GM12891 (cell line): ENCODE results near the gene TSACC.

Source experiments
- PAX5 ChIP-seq: IDR thresholded peaks from 2 replicates; pipeline ENCODE4 v1.6.1; 2011; ENCODE audit warnings: low read length, moderate library complexity, mild to moderate bottlenecking; ENCODE audit not compliant: insufficient read depth, severe bottlenecking
- POLR2A ChIP-seq: IDR thresholded peaks from 2 replicates; pipeline ENCODE4 v1.6.1; 2011; ENCODE audit warnings: low read depth, low read length, control low read depth
- POLR2AphosphoS5 ChIP-seq: IDR thresholded peaks from 2 replicates; pipeline ENCODE4 v1.6.1; 2011; ENCODE audit warnings: low read depth, low read length, control low read depth
- POU2F2 ChIP-seq: IDR thresholded peaks from 2 replicates; pipeline ENCODE4 v1.6.1; 2011; ENCODE audit warnings: low read depth, mild to moderate bottlenecking, control low read depth, low read length, moderate library complexity
- SPI1 ChIP-seq: IDR thresholded peaks from 2 replicates; pipeline ENCODE4 v1.6.1; 2011; ENCODE audit warnings: low read depth, low read length, control low read depth
- TAF1 ChIP-seq: IDR thresholded peaks from 2 replicates; pipeline ENCODE4 v1.6.1; 2011; ENCODE audit warnings: low read depth, low read length, control low read depth

DNA sequence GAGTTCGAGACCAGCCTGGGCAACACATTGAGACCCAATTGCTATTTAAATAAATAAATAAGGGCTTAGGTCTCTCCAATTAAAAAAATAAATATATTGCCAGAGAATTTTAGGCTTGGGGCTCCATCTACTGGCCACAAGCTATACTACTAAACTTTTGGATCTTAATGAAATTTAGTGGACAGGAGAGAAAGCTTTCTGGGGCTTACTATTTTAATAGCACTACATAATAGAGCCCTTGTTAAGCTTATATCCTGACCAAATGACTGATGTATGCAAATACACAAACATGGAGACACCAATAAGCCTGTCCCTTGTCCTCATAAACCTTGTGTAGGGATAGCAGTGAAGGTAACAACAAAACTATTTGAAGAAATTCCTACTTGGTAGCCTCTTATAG lies 18.7 kb upstream of the TSACC start:
- TF ChIP-seq POLR2A (no peak), POLR2AphosphoS5 (no peak), POU2F2 (no peak), SPI1 (no peak), TAF1 (no peak), PAX5 (no peak)
